Mesothelial cell of epicardium (in vitro differentiated cells): ENCODE data around the gene DSCAM. TPM values are rescaled to one million over a fixed set of nuclear protein-coding genes. Genes with fewer than 3 reads are reported as not detected.

Source experiments
- DNase-seq, 2 experiments: peaks; one replicate each; pipeline ENCODE4 v3.0.0; 2021; ENCODE audit warnings: low spot score in 2 of 2; ENCODE audit not compliant: unreplicated experiment in 2 of 2
- H3K27ac Mint-ChIP-seq: 2 replicates; pipeline ENCODE4 v1.8.0; 2021; ENCODE audit warnings: mixed read lengths
- H3K27me3 Mint-ChIP-seq: 2 replicates; pipeline ENCODE4 v1.8.0; 2021; ENCODE audit warnings: low read depth, mixed read lengths
- H3K36me3 Mint-ChIP-seq: 2 replicates; pipeline ENCODE4 v1.8.0; 2021; ENCODE audit warnings: mixed read lengths
- H3K4me1 Mint-ChIP-seq: 2 replicates; pipeline ENCODE4 v1.8.0; 2021; ENCODE audit warnings: mixed read lengths
- H3K4me3 Mint-ChIP-seq: 2 replicates; pipeline ENCODE4 v1.8.0; 2021; ENCODE audit warnings: mild to moderate bottlenecking, moderate library complexity, mixed read lengths
- H3K9me3 Mint-ChIP-seq: 2 replicates; pipeline ENCODE4 v1.8.0; 2021; ENCODE audit warnings: mixed read lengths
- CTCF ChIP-seq: fragments of 200-600 bp; sonication (generic); IDR thresholded peaks from one replicate; pipeline ENCODE4 v1.5.0; 2021; ENCODE audit warnings: antibody characterized with exemption; ENCODE audit not compliant: unreplicated experiment
- total RNA-seq: library from RNA; stranded (reverse); gene quantifications from 3 replicates; pipeline ENCODE4 v1.2.1, GENCODE V29; 2021

The DSCAM gene
- total RNA-seq, 1 donor from 2014 or later: not detected

DNA sequence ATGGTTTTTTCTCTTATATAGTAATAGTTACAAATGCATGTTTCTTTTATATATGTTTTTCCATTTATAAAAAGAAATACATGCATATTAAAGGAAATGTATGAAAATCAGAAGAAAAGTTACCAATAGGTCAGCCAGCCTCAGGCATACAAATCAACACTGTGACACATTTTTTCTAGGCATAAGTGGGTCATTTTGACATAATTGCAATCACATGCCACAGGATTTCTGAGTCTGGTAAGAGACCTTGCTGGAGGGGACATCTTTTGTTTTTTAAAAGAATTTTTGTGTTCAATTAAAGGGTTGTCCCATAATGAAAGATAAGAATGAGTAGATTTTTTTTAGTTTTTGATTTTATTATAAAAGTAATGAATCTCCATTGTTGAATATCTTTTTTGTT lies 506.6 kb downstream of the DSCAM start:
- no peak overlapping the region for H3K4me3 Mint-ChIP-seq
- H3K9me3 Mint-ChIP-seq: no peaks in the 10 kb centered on the region
- no peaks in the 10 kb centered on the region for H3K4me1 Mint-ChIP-seq
- TF ChIP-seq CTCF: no peak
- H3K27ac Mint-ChIP-seq: no peak overlapping the region
- H3K36me3 Mint-ChIP-seq: no peaks in the 10 kb centered on the region
- DNase-seq: no peak
- peaks cover 12% of the 10 kb centered on the region for H3K27me3 Mint-ChIP-seq

- Mint-ChIP-seq H3K4me1 (no peaks in the 10 kb centered on the region), H3K36me3 (no peaks in the 10 kb centered on the region), H3K9me3 (no peaks in the 10 kb centered on the region), H3K4me3 (no peak overlapping the region), H3K27me3 (peaks cover 22% of the 10 kb centered on the region), H3K27ac (no peak overlapping the region)
- no peak for DNase-seq
- TF ChIP-seq CTCF: no peak
Measured at GRCh38 chr21:40339050-40339449, 507.9 kb downstream of the DSCAM start.

- H3K27ac Mint-ChIP-seq: no peak overlapping the region
- TF ChIP-seq CTCF: no peak
- DNase-seq: no peak
- no peaks in the 10 kb centered on the region for H3K4me1 Mint-ChIP-seq
- H3K36me3 Mint-ChIP-seq: no peaks in the 10 kb centered on the region
- H3K9me3 Mint-ChIP-seq: no peaks in the 10 kb centered on the region
- peaks cover 23% of the 10 kb centered on the region for H3K27me3 Mint-ChIP-seq
- no peak overlapping the region for H3K4me3 Mint-ChIP-seq
Measured at GRCh38 chr21:40337981-40338380, 509.0 kb downstream of the DSCAM start.

DNA sequence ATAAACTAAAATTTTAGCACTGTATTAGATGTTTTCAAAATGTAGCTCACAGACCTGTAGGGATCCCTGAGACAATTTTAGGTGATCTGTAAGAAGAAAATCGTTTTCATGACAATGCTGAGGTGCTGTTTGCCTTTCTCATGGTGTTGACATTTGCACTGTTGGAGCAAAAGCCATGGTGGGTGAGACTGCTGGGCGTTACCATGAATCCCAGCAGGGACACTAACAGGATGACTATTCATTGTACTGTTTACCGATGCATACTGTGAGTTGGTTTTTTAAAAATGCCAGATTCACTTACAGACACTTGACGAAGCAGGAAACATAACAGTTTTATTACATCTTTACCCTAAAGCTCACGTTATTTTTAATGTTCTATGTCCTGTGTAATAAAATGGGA lies 511.3 kb downstream of the DSCAM start:
- Mint-ChIP-seq H3K27me3 (peaks cover 38% of the 10 kb centered on the region), H3K27ac (no peak overlapping the region), H3K4me1 (no peaks in the 10 kb centered on the region), H3K36me3 (no peaks in the 10 kb centered on the region), H3K9me3 (no peaks in the 10 kb centered on the region), H3K4me3 (no peak overlapping the region)
- no peak for DNase-seq
- TF ChIP-seq CTCF: no peak

DNA sequence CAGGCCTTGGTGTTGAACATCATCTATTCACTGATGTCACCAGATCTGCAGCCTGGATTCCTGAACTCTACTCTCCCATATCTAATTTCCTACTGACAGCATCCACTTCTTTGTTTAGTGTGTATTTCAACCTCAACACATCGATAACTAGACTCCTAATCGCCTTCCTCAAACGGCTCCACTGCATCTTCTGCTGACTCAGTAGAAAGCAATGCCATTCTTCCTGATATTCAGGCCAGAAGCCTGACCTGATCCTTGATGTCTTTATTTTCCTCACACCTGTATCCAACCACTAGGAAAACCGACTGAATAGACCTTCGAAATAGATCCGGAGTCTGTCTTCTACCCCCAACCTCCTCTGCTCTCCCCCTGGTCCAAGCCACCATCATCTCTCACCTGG lies 512.8 kb downstream of the DSCAM start:
- Mint-ChIP-seq H3K9me3 (no peaks in the 10 kb centered on the region), H3K36me3 (no peaks in the 10 kb centered on the region), H3K4me1 (no peaks in the 10 kb centered on the region), H3K27ac (no peak overlapping the region), H3K4me3 (no peak overlapping the region), H3K27me3 (peaks cover 38% of the 10 kb centered on the region)
- DNase-seq: no peak
- no peak for TF ChIP-seq CTCF

DNA sequence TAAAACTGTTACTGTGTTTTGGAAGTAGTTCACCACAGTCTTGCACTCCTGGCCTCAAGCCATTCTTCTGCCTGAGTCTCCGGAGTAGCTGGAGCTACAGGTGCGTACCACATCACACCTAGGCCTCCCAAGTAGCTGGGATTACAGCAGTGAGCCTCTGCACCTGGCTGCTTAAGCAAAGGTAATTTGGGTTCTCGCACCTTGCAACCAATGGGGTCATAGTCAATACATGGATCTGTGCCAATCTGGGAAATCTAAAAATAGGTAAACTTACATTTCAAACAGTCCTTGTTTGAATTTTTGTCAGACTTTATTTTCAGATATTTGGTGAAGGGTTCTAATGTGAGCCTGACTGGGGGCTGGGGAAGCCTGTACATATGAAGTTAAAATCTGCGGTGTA lies 513.2 kb downstream of the DSCAM start:
- Mint-ChIP-seq H3K36me3 (no peaks in the 10 kb centered on the region), H3K27me3 (peaks cover 38% of the 10 kb centered on the region)

More for the DNA sequence above, 513.2 kb downstream of the DSCAM start:
- no peak for TF ChIP-seq CTCF
- H3K9me3 Mint-ChIP-seq: no peaks in the 10 kb centered on the region
- DNase-seq: no peak
- no peaks in the 10 kb centered on the region for H3K4me1 Mint-ChIP-seq
- H3K4me3 Mint-ChIP-seq: no peak overlapping the region
- no peak overlapping the region for H3K27ac Mint-ChIP-seq
